HCT116 (cell line): ENCODE data around the gene GABBR2. TPM values are rescaled to one million over a fixed set of nuclear protein-coding genes. Genes with fewer than 3 reads are reported as not detected.

Experiments
- ATAC-seq: fragments of 200-7000 bp; cut with Tn5 transposase; 2 replicates; pipeline ENCODE4 v1.9.1; 2020; ENCODE audit warnings: mild to moderate bottlenecking, moderate library complexity
- BruUV-seq: library from RNA; stranded (reverse); fragments of 400-500 nt; replicated peaks from 2 replicates; lab custom pipeline; 2021; lab: Mats Ljungman, UMichigan
- CTCF ChIA-PET: fragments of 300-600 bp; sonication (Branson Sonifier 250); formaldehyde crosslinking; loops from one replicate; lab custom pipeline; 2021; ENCODE audit warnings: antibody characterized with exemption; lab: Charles Lee
- POLR2A ChIA-PET: fragments of 300-600, 350-600 bp; sonication (Branson Sonifier 250); formaldehyde crosslinking; loops from one replicate; lab custom pipeline; 2021; ENCODE audit warnings: antibody characterized with exemption; lab: Charles Lee
- RAD21 ChIA-PET, 2 experiments: fragments of 300-600 bp; sonication (Branson Sonifier 250); formaldehyde crosslinking; loops; one replicate each; lab custom pipeline; 2023; ENCODE audit warnings: low total read pairs in 2 of 2; ENCODE audit not compliant: uncharacterized antibody in 2 of 2, unreplicated experiment in 2 of 2, low non-redundant PET in 1 of 2; lab: Charles Lee
- DNase-seq: peaks from one replicate; pipeline ENCODE4 v3.0.0-alpha.2; 2010; ENCODE audit warnings: low read depth, low spot score
- H2AFZ ChIP-seq: fragments of 200-600 bp; shearing (Covaris generic), sonication (generic); 2 replicates; pipeline ENCODE4 v1.6.1; 2017; ENCODE audit warnings: low read depth, mixed run types, mixed read lengths, antibody characterized with exemption, low read length; ENCODE audit not compliant: poor library complexity, severe bottlenecking
- H3K27ac ChIP-seq: 2 replicates; pipeline ENCODE4 v1.5.1; 2012; ENCODE audit warnings: low read depth, low read length
- H3K27me3 ChIP-seq: fragments of 200-600 bp; sonication (generic); 2 replicates; pipeline ENCODE4 v1.6.1; 2016; ENCODE audit warnings: mixed run types, low read length, mixed read lengths; ENCODE audit not compliant: insufficient read depth
- H3K36me3 ChIP-seq, 2 experiments: fragments of 200-500 bp in 1 of 2; fragments of 200-600 bp in 1 of 2; sonication (Bioruptor generic) in 1 of 2; sonication (generic) in 1 of 2; 2 replicates each; pipeline versions ENCODE4 v1.5.1 to v1.6.1; 2014 to 2016; ENCODE audit warnings: low read length in 2 of 2, inconsistent platforms in 1 of 2, mixed read lengths in 1 of 2, mixed run types in 1 of 2; ENCODE audit not compliant: insufficient read depth in 2 of 2, control insufficient read depth in 1 of 2
- H3K4me1 ChIP-seq, 2 experiments: fragments of 200-600 bp in 1 of 2; sonication (generic) in 1 of 2; 2 replicates each; pipeline versions ENCODE4 v1.5.1 to v1.6.1; 2012 to 2017; ENCODE audit warnings: low read length in 2 of 2, inconsistent platforms in 1 of 2, mild to moderate bottlenecking in 1 of 2, mixed read lengths in 1 of 2, mixed run types in 1 of 2, moderate library complexity in 1 of 2; ENCODE audit not compliant: insufficient read depth in 2 of 2, control insufficient read depth in 1 of 2
- H3K4me2 ChIP-seq: fragments of 200-600 bp; sonication (generic); 2 replicates; pipeline ENCODE4 v1.6.1; 2017; ENCODE audit warnings: mixed run types, low read length, mixed read lengths
- H3K4me3 ChIP-seq, 2 experiments: fragments of 200-600 bp in 1 of 2; sonication (generic) in 1 of 2; replicated peaks in 1 of 2; 2 replicates each; pipeline ENCODE4 v1.5.1; 2011 to 2016; ENCODE audit warnings: low read length in 2 of 2, control low read depth in 1 of 2, low read depth in 1 of 2, mild to moderate bottlenecking in 1 of 2, mixed read lengths in 1 of 2, mixed run types in 1 of 2
- H3K79me2 ChIP-seq: fragments of 200-600 bp; sonication (generic); 2 replicates; pipeline ENCODE4 v1.6.1; 2017; ENCODE audit warnings: mild to moderate bottlenecking, mixed run types, low read length, moderate library complexity, mixed read lengths; ENCODE audit not compliant: insufficient read depth
- H3K9ac ChIP-seq: fragments of 200-600 bp; sonication (generic); 2 replicates; pipeline ENCODE4 v1.6.1; 2016; ENCODE audit warnings: low read length, mixed read lengths
- H3K9me2 ChIP-seq: fragments of 200-600 bp; sonication (generic), shearing (Covaris generic); 2 replicates; pipeline ENCODE4 v1.6.1; 2017; ENCODE audit warnings: mixed run types, mild to moderate bottlenecking, moderate library complexity; ENCODE audit not compliant: insufficient read depth
- H3K9me3 ChIP-seq, 2 experiments: fragments of 200-500 bp in 1 of 2; fragments of 200-600 bp in 1 of 2; sonication (Bioruptor generic) in 1 of 2; sonication (generic) in 1 of 2; 2 replicates each; pipeline ENCODE4 v1.6.1; 2014 to 2017; ENCODE audit warnings: low read length in 2 of 2, mixed read lengths in 2 of 2, inconsistent platforms in 1 of 2, low read depth in 1 of 2, mild to moderate bottlenecking in 1 of 2, mixed run types in 1 of 2, moderate library complexity in 1 of 2; ENCODE audit not compliant: control insufficient read depth in 1 of 2, insufficient read depth in 1 of 2
- H4K20me1 ChIP-seq: fragments of 200-600 bp; sonication (generic), shearing (Covaris generic); 2 replicates; pipeline ENCODE4 v1.6.1; 2017; ENCODE audit warnings: mixed run types, mild to moderate bottlenecking, moderate library complexity; ENCODE audit not compliant: insufficient read depth
- ATF3 ChIP-seq: IDR thresholded peaks from 2 replicates; pipeline ENCODE4 v1.6.1; 2012
- ELF1 ChIP-seq: IDR thresholded peaks from 2 replicates; pipeline ENCODE4 v1.6.1; 2012; ENCODE audit warnings: low read depth, borderline replicate concordance
- FOSL1 ChIP-seq: IDR thresholded peaks from 2 replicates; pipeline ENCODE4 v1.6.1; 2012; ENCODE audit warnings: low read depth
- POLR2AphosphoS5 ChIP-seq: IDR thresholded peaks from 2 replicates; pipeline ENCODE4 v1.6.1; 2011; ENCODE audit warnings: mild to moderate bottlenecking, low read depth, low read length, moderate library complexity
- SP1 ChIP-seq: IDR thresholded peaks from 2 replicates; pipeline ENCODE4 v1.6.1; 2012; ENCODE audit warnings: low read depth
- ZNF274 ChIP-seq: fragments of 200-500 bp; sonication (Bioruptor generic); IDR thresholded peaks from 2 replicates; pipeline ENCODE4 v1.6.1; 2014; ENCODE audit warnings: mild to moderate bottlenecking, low read depth, low read length, inconsistent platforms
- intact Hi-C: fragments of 100-400 bp; cut with micrococcal nuclease; formaldehyde crosslinking; loops from 2 replicates; pipeline ENCODE4 v1.10.0; 2022
- total RNA-seq: library from RNA; stranded (reverse); gene quantifications from one replicate; pipeline ENCODE4 v1.2.1, GENCODE V29; 2021; ENCODE audit not compliant: unreplicated experiment

The GABBR2 gene
- total RNA-seq, 1 experiment from 2014 or later, result 0.15 TPM

- Histone ChIP-seq H3K36me3 (no peaks in the 10 kb centered on the region), H3K4me1 (no peaks in the 10 kb centered on the region), H3K4me2 (no peak overlapping the region), H3K27ac (no peak overlapping the region), H4K20me1 (no peaks in the 10 kb centered on the region), H3K9me2 (no peaks in the 10 kb centered on the region), H3K27me3 (no peaks in the 10 kb centered on the region), H3K4me3 (no peak overlapping the region), H2AFZ (no peak overlapping the region), H3K79me2 (no peaks in the 10 kb centered on the region), H3K9ac (no peak overlapping the region), H3K9me3 (no peaks in the 10 kb centered on the region)
- ChIA-PET CTCF (no interaction called here), RAD21 (no interaction called here), POLR2A (no interaction called here)
- TF ChIP-seq FOSL1, result no peak
- no peak for TF ChIP-seq ATF3
- TF ChIP-seq ZNF274, result no peak
- TF ChIP-seq POLR2AphosphoS5, result no peak
- no TSS peak for BruUV-seq
- ATAC-seq, result no peak
- no peak for DNase-seq
- intact Hi-C loops, result no loop called here
Observed at GRCh38 chr9:98288881-98289280, 419.9 kb downstream of the GABBR2 start.

- no peaks in the 10 kb centered on the region for H3K36me3 ChIP-seq
- DNase-seq (no peak), ATAC-seq (peak; percentile 72)
- no peaks in the 10 kb centered on the region for H3K9me2 ChIP-seq
- no peak overlapping the region for H3K4me3 ChIP-seq
- H3K27ac ChIP-seq, result no peak overlapping the region
- H2AFZ ChIP-seq, result no peak overlapping the region
- no peaks in the 10 kb centered on the region for H4K20me1 ChIP-seq
- POLR2A ChIA-PET, result no interaction called here
- peaks cover 0 to 10% of the 10 kb centered on the region in 2 experiments; a peak in 2 of 4 replicates for H3K4me1 ChIP-seq
- CTCF ChIA-PET, result no interaction called here
- H3K9me3 ChIP-seq, result no peaks in the 10 kb centered on the region
- no peak overlapping the region for H3K4me2 ChIP-seq
- H3K9ac ChIP-seq, result no peak overlapping the region
- RAD21 ChIA-PET, result no interaction called here
- no TSS peak for BruUV-seq
- no peaks in the 10 kb centered on the region for H3K27me3 ChIP-seq
- H3K79me2 ChIP-seq, result no peaks in the 10 kb centered on the region
- intact Hi-C loops, result no loop called here
- TF ChIP-seq ATF3 (no peak), SP1 (peak; percentile 53), ELF1 (no peak)
Observed at GRCh38 chr9:98287384-98287783, 421.4 kb downstream of the GABBR2 start.
